Keratinocyte (primary cell): ENCODE data around the gene CRADD. TPM values are rescaled to one million over a fixed set of nuclear protein-coding genes. Genes with fewer than 3 reads are reported as not detected.

ENCODE experiments used
- DNase-seq: peaks from one replicate; pipeline ENCODE4 v3.0.0-alpha.2; 2011; ENCODE audit warnings: low read depth, missing footprints, low spot score
- FAIRE-seq: peaks from 2 replicates; lab custom pipeline; 2011; peaks lifted over from hg19 to GRCh38; lab: Jason Lieb, UNC
- H2AFZ ChIP-seq: 2 replicates; pipeline ENCODE4 v1.6.0; 2012; ENCODE audit warnings: low read length, control low read depth, inconsistent platforms; ENCODE audit not compliant: control insufficient read depth
- H3K27ac ChIP-seq: 2 replicates; pipeline ENCODE4 v1.5.1; 2011; ENCODE audit warnings: low read length; ENCODE audit not compliant: control insufficient read depth, insufficient read depth
- H3K27me3 ChIP-seq: 3 replicates; pipeline ENCODE4 v1.6.0; 2011; ENCODE audit warnings: low read length; ENCODE audit not compliant: control insufficient read depth, insufficient read depth; ENCODE audit errors: extremely low read depth
- H3K36me3 ChIP-seq, 2 experiments: 2 replicates in 1 of 2; 3 replicates in 1 of 2; pipeline ENCODE4 v1.5.1; 2011; ENCODE audit warnings: low read length in 2 of 2, mild to moderate bottlenecking in 1 of 2; ENCODE audit not compliant: control insufficient read depth in 2 of 2, insufficient read depth in 2 of 2; ENCODE audit errors: extremely low read depth in 1 of 2
- H3K4me1 ChIP-seq: 3 replicates; pipeline ENCODE4 v1.5.1; 2011; ENCODE audit warnings: low read length; ENCODE audit not compliant: control insufficient read depth, insufficient read depth; ENCODE audit errors: extremely low read depth
- H3K4me2 ChIP-seq: 3 replicates; pipeline ENCODE4 v1.6.0; 2011; ENCODE audit warnings: low read depth, low read length; ENCODE audit not compliant: control insufficient read depth, insufficient read depth; ENCODE audit errors: extremely low read depth
- H3K4me3 ChIP-seq, 3 experiments: fragments of 200-600 bp in 1 of 3; sonication (generic) in 1 of 3; 2 replicates in 2 of 3; 3 replicates in 1 of 3; pipeline ENCODE4 v1.5.1; 2011 to 2016; ENCODE audit warnings: low read length in 3 of 3, mild to moderate bottlenecking in 3 of 3, control low read depth in 2 of 3, inconsistent platforms in 1 of 3, low read depth in 1 of 3, mixed read lengths in 1 of 3, mixed run types in 1 of 3, moderate library complexity in 1 of 3; ENCODE audit not compliant: control insufficient read depth in 2 of 3, insufficient read depth in 2 of 3; ENCODE audit errors: extremely low read depth in 1 of 3
- H3K79me2 ChIP-seq: 2 replicates; pipeline ENCODE4 v1.6.0; 2012; ENCODE audit warnings: low read length; ENCODE audit not compliant: control insufficient read depth, insufficient read depth
- H3K9ac ChIP-seq: 3 replicates; pipeline ENCODE4 v1.6.0; 2011; ENCODE audit warnings: low read length; ENCODE audit not compliant: control insufficient read depth, insufficient read depth; ENCODE audit errors: extremely low read depth
- H3K9me1 ChIP-seq: 3 replicates; pipeline ENCODE4 v1.6.0; 2011; ENCODE audit warnings: low read length; ENCODE audit not compliant: control insufficient read depth, insufficient read depth; ENCODE audit errors: extremely low read depth
- H3K9me3 ChIP-seq: 2 replicates; pipeline ENCODE4 v1.5.1; 2012; ENCODE audit warnings: low read depth, low read length; ENCODE audit not compliant: control insufficient read depth
- H4K20me1 ChIP-seq: 3 replicates; pipeline ENCODE4 v1.6.0; 2011; ENCODE audit warnings: low read length; ENCODE audit not compliant: control insufficient read depth, insufficient read depth; ENCODE audit errors: extremely low read depth
- CTCF ChIP-seq, 3 experiments: IDR thresholded peaks in 1 of 3; conservative IDR thresholded peaks in 1 of 3; optimal IDR thresholded peaks in 1 of 3; 2 replicates in 2 of 3; 3 replicates in 1 of 3; pipeline versions ENCODE3 to v1.5.1; 2011; ENCODE audit warnings: low read length in 3 of 3, mild to moderate bottlenecking in 3 of 3, moderate library complexity in 2 of 3, control low read depth in 1 of 3, inconsistent platforms in 1 of 3; ENCODE audit not compliant: insufficient read depth in 2 of 3; ENCODE audit errors: extremely low read depth in 1 of 3
- EZH2 ChIP-seq: IDR thresholded peaks from one replicate; pipeline ENCODE4 v1.6.1; 2012; ENCODE audit warnings: inconsistent platforms, mild to moderate bottlenecking, low read length, moderate library complexity
- dilution Hi-C: fragments of 300-500 bp; cut with MboI; formaldehyde crosslinking; loops from one replicate; pipeline ENCODE4 v1.7.0; 2020; ENCODE audit warnings: low sequenced_read_pairs; ENCODE audit not compliant: extremely low pct_ligation_motif_present
- polyA plus RNA-seq, 5 experiments: library from polyadenylated mRNA; depleted of rRNA in 3 of 5; stranded (reverse) in 3 of 5; stranded (forward) in 1 of 5; unstranded in 1 of 5; fragments of >200 nt; gene quantifications; 1 replicate in 1 of 5; 2 replicates in 3 of 5; 3 replicates in 1 of 5; pipeline versions ENCODE4 v1.2.1 to v1.2.3, GENCODE V29; 2011 to 2012; ENCODE audit warnings: missing spikeins in 2 of 5, low read depth in 1 of 5, low replicate concordance in 1 of 5

CRADD gene
- polyA plus RNA-seq, 1 donor (not counting 4 experiments of a cell fraction or from before 2014, with no cell fraction given): 11.2 TPM

DNA sequence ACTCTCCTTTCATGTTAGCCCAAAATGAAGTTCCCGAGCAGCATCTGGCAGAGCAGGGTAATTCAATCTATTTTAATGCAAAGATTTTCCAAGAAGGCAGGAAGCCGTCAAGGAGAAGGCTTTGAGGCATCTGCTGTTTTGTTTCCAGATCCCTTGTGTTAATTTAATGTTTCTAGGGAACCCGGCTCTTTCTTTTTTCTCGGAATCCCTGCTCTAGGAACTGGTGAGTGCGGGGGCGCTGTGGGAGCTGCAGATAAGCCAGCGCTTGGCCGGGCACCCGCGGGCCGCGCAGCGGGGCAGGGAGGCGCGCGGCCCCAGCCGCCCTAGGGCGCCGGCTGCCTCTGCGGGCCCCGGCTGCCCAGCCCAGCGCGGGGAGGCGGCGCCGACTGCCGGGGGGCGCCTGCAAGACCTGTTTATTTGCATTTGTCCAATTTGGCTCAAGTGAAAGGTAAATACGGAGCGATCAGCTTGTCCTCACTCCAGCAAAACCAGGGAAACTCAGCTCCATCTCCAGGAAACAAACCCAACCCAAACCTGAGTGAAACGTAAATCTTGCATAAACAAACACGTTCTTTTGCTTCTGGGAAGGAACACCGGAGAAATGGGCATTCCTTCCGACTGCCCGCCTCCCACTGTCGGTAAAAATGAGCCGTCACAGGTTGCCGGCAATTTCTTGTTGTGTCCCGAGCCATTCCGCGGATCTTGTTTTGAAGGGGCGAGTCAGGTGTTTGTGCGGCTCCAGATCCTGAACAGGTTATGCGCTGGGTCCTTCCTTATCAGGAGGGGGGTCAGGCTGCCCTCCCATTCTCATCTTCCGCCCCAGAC, 65.1 kb downstream of the CRADD start:
- Histone ChIP-seq H3K4me1 (peaks cover 24% of the 10 kb centered on the region), H3K9me1 (no peaks in the 10 kb centered on the region), H3K4me3 (peak overlapping the region; percentile 49 to 93 (median 81)), H3K4me2 (peak overlapping the region; percentile 92), H4K20me1 (no peaks in the 10 kb centered on the region), H2AFZ (peak overlapping the region; percentile 99), H3K9me3 (no peaks in the 10 kb centered on the region), H3K27me3 (no peaks in the 10 kb centered on the region), H3K36me3 (no peaks in the 10 kb centered on the region), H3K27ac (peak overlapping the region; percentile 67), H3K9ac (peak overlapping the region; percentile 75), H3K79me2 (no peaks in the 10 kb centered on the region)
- FAIRE-seq (no peak), DNase-seq (no peak)
- dilution Hi-C loops: no loop called here
- TF ChIP-seq EZH2 (no peak), CTCF (optimal IDR thresholded peaks at IDR 0.05 in 1 of 3, IDR thresholded peaks at IDR 0.05 in 1 of 3, conservative IDR thresholded peaks at IDR 0.05 in 1 of 3; ENCODE audit: extremely low read depth in 1 of 3, insufficient read depth in 2 of 3, low read length in 3 of 3) (peak; percentile 20 to 49 (median 21))

GRCh38 chr12:93743229-93743998, 66.2 kb downstream of the CRADD start:
- Histone ChIP-seq H3K9ac (no peak overlapping the region), H3K27ac (no peak overlapping the region), H3K27me3 (no peaks in the 10 kb centered on the region), H3K9me3 (no peaks in the 10 kb centered on the region), H3K79me2 (no peaks in the 10 kb centered on the region), H3K9me1 (no peaks in the 10 kb centered on the region), H4K20me1 (no peaks in the 10 kb centered on the region), H3K4me2 (peak overlapping the region; percentile 92), H2AFZ (no peak overlapping the region), H3K36me3 (no peaks in the 10 kb centered on the region), H3K4me3 (peak overlapping the region in 2 of 3 experiments; percentile 81 to 93), H3K4me1 (peaks cover 24% of the 10 kb centered on the region)
- FAIRE-seq (no peak), DNase-seq (no peak)
- dilution Hi-C loops: no loop called here
- TF ChIP-seq EZH2: no peak
- TF ChIP-seq CTCF (optimal IDR thresholded peaks at IDR 0.05 in 1 of 3, IDR thresholded peaks at IDR 0.05 in 1 of 3, conservative IDR thresholded peaks at IDR 0.05 in 1 of 3; ENCODE audit: extremely low read depth in 1 of 3, insufficient read depth in 2 of 3, low read length in 3 of 3): no peak
